ENCODE data around the gene TRIM52. TPM values are rescaled to one million over a fixed set of nuclear protein-coding genes. Genes with fewer than 3 reads are reported as not detected.
"Not testable (repeated sequence)": the region's sequence is repeated elsewhere in the genome, so short reads cannot be mapped to it uniquely, and the experiment has no call there.

Gene TRIM52
- total RNA-seq, 2 donors from 2014 or later = 5.3 to 5.9 TPM

DNA sequence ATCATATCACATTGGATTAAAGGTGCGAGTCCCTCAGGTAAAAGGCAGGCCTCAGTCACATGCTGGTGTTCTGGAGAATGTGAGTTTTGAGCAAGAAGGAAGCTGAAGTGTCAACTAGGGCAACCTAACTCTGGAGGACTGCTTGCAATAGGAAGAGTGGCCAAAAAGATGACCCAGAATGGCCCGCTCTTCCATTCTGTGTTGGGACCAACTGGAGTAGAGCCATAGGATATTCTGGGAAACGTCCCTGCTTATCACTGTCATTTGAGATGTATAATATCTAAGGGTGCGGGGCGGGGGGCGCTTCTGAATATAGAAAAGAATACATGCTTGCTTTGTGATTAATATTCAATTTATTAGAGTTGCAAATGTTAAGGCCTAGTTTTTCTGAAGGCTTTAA is 48.9 kb downstream of the TRIM52 start:
- TF ChIP-seq, protein P1, sequence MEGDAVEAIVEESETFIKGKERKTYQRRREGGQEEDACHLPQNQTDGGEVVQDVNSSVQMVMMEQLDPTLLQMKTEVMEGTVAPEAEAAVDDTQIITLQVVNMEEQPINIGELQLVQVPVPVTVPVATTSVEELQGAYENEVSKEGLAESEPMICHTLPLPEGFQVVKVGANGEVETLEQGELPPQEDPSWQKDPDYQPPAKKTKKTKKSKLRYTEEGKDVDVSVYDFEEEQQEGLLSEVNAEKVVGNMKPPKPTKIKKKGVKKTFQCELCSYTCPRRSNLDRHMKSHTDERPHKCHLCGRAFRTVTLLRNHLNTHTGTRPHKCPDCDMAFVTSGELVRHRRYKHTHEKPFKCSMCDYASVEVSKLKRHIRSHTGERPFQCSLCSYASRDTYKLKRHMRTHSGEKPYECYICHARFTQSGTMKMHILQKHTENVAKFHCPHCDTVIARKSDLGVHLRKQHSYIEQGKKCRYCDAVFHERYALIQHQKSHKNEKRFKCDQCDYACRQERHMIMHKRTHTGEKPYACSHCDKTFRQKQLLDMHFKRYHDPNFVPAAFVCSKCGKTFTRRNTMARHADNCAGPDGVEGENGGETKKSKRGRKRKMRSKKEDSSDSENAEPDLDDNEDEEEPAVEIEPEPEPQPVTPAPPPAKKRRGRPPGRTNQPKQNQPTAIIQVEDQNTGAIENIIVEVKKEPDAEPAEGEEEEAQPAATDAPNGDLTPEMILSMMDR (conservative IDR thresholded peaks at IDR 0.05) = no peak
- H3K27ac ChIP-seq (ENCODE audit: low read depth, low read length) = no peak overlapping the region
- H3K36me3 ChIP-seq (ENCODE audit: control insufficient read depth, insufficient read depth, low read length) = no peaks in the 10 kb centered on the region
- H3K4me3 Mint-ChIP-seq = no peak overlapping the region
- H3K27me3 ChIP-seq (ENCODE audit: control insufficient read depth, insufficient read depth, low read length, poor library complexity, severe bottlenecking) = peaks cover 28% of the 10 kb centered on the region
- no peaks in the 10 kb centered on the region for H3K9me3 ChIP-seq (ENCODE audit: control insufficient read depth, low read length)
- DNase-seq = no peak
- H3K27ac Mint-ChIP-seq = no peak overlapping the region
- no peaks in the 10 kb centered on the region for H3K36me3 Mint-ChIP-seq (ENCODE audit: low read depth)
- H3K4me1 ChIP-seq (ENCODE audit: control insufficient read depth, insufficient read depth, low read length) = no peaks in the 10 kb centered on the region
- no peaks in the 10 kb centered on the region for H3K9me3 Mint-ChIP-seq
- WGBS, 2 experiments (ENCODE audit: insufficient coverage in 1 of 2, insufficient read length in 1 of 2) = 92 to 94% methylated on average over 6 of the region's 6 CpGs
- H3K27me3 Mint-ChIP-seq (ENCODE audit: insufficient read depth) = peaks cover 31% of the 10 kb centered on the region
- H3K4me3 ChIP-seq (ENCODE audit: low read length) = no peak overlapping the region
- peaks cover 2% of the 10 kb centered on the region for H3K4me1 Mint-ChIP-seq
- no peak overlapping the region for H3K9ac ChIP-seq (ENCODE audit: extremely low read depth, low read length, poor library complexity, severe bottlenecking)

DNA sequence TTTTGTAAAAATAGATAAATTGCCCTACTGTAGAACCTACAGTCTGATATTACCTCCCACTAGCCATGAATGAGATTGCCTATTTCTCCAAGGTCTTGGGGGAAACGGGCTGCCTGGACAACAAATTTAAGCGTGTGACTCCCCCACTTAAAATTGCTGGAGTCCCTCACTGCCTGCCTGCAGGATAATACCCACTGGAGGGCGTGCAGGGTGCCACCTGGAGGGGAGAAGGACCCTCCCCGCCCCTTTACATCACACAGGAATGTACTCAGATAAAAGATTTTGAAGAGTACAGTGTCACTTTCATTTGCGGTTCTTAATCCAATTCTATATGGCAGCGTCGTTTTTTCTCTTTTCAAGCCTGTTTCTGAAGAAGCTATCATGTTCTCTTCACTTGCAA is 49.7 kb downstream of the TRIM52 start:
- no peaks in the 10 kb centered on the region for H3K36me3 Mint-ChIP-seq (ENCODE audit: low read depth)
- H3K27ac Mint-ChIP-seq = no peak overlapping the region
- no peaks in the 10 kb centered on the region for H3K4me1 ChIP-seq (ENCODE audit: control insufficient read depth, insufficient read depth, low read length)
- H3K27me3 Mint-ChIP-seq (ENCODE audit: insufficient read depth) = peaks cover 30% of the 10 kb centered on the region
- DNase-seq = peak; percentile 51
- H3K36me3 ChIP-seq (ENCODE audit: control insufficient read depth, insufficient read depth, low read length) = no peaks in the 10 kb centered on the region
- H3K9ac ChIP-seq (ENCODE audit: extremely low read depth, low read length, poor library complexity, severe bottlenecking) = no peak overlapping the region
- 46 to 55% methylated on average over 7 of the region's 7 CpGs for WGBS, 2 experiments (ENCODE audit: insufficient coverage in 1 of 2, insufficient read length in 1 of 2)
- peaks cover 2% of the 10 kb centered on the region for H3K4me1 Mint-ChIP-seq
- H3K4me3 Mint-ChIP-seq = no peak overlapping the region
- peaks cover 26% of the 10 kb centered on the region for H3K27me3 ChIP-seq (ENCODE audit: control insufficient read depth, insufficient read depth, low read length, poor library complexity, severe bottlenecking)
- H3K27ac ChIP-seq (ENCODE audit: low read depth, low read length) = no peak overlapping the region
- H3K9me3 ChIP-seq (ENCODE audit: control insufficient read depth, low read length) = no peaks in the 10 kb centered on the region
- TF ChIP-seq, protein P1 (conservative IDR thresholded peaks at IDR 0.05) = peak; percentile 55
- no peak overlapping the region for H3K4me3 ChIP-seq (ENCODE audit: low read length)
- H3K9me3 Mint-ChIP-seq = no peaks in the 10 kb centered on the region

- H3K9ac ChIP-seq (ENCODE audit: extremely low read depth, low read length, poor library complexity, severe bottlenecking); H3K9me3 ChIP-seq (ENCODE audit: control insufficient read depth, low read length); H3K36me3 ChIP-seq (ENCODE audit: control insufficient read depth, insufficient read depth, low read length); H3K36me3 Mint-ChIP-seq (ENCODE audit: low read depth); H3K4me3 Mint-ChIP-seq; H3K27ac ChIP-seq (ENCODE audit: low read depth, low read length); H3K4me3 ChIP-seq (ENCODE audit: low read length); DNase-seq; H3K9me3 Mint-ChIP-seq; H3K4me1 Mint-ChIP-seq; H3K4me1 ChIP-seq (ENCODE audit: control insufficient read depth, insufficient read depth, low read length); H3K27ac Mint-ChIP-seq: not testable (repeated sequence)
- peaks cover 27% of the 10 kb centered on the region for H3K27me3 ChIP-seq (ENCODE audit: control insufficient read depth, insufficient read depth, low read length, poor library complexity, severe bottlenecking)
- peaks cover 32% of the 10 kb centered on the region for H3K27me3 Mint-ChIP-seq (ENCODE audit: insufficient read depth)
- 80 to 82% methylated on average over 16 to 17 of the region's 17 CpGs for WGBS, 2 experiments (ENCODE audit: insufficient coverage in 1 of 2, insufficient read length in 1 of 2)
Observed at GRCh38 chr5:181210698-181211097, 50.2 kb downstream of the TRIM52 start.

DNA sequence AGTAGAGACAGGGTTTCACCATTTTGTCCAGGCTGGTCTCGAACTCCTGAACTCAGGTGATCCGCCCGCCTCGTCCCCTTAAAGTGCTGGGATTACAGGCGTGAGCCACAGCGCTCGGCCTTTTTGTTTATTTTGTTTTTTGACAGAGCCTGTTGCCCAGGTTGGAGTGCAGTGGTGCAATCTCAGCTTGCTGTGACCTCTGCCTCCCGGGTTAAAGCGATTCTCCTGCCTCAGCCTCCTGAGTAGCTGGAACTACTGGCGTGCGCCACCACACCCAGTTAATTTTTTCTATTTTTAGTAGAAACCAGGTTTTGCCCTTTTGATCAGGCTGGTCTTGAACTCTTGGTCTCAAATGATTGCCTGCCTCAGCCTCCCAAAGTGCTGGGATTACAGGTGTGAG is 50.8 kb downstream of the TRIM52 start:
- H3K36me3 ChIP-seq (ENCODE audit: control insufficient read depth, insufficient read depth, low read length); H3K4me3 Mint-ChIP-seq; H3K27ac ChIP-seq (ENCODE audit: low read depth, low read length); H3K4me3 ChIP-seq (ENCODE audit: low read length); H3K36me3 Mint-ChIP-seq (ENCODE audit: low read depth); H3K27ac Mint-ChIP-seq; H3K9ac ChIP-seq (ENCODE audit: extremely low read depth, low read length, poor library complexity, severe bottlenecking); DNase-seq; H3K4me1 ChIP-seq (ENCODE audit: control insufficient read depth, insufficient read depth, low read length); H3K9me3 ChIP-seq (ENCODE audit: control insufficient read depth, low read length); H3K9me3 Mint-ChIP-seq; H3K4me1 Mint-ChIP-seq: not testable (repeated sequence)
- H3K27me3 ChIP-seq (ENCODE audit: control insufficient read depth, insufficient read depth, low read length, poor library complexity, severe bottlenecking) = peaks cover 33% of the 10 kb centered on the region
- H3K27me3 Mint-ChIP-seq (ENCODE audit: insufficient read depth) = peaks cover 37% of the 10 kb centered on the region
- 80 to 85% methylated on average over 11 of the region's 11 CpGs for WGBS, 2 experiments (ENCODE audit: insufficient coverage in 1 of 2, insufficient read length in 1 of 2)

GRCh38 chr5:181209006-181209405 is 51.9 kb downstream of the TRIM52 start:
- H3K27me3 ChIP-seq (ENCODE audit: control insufficient read depth, insufficient read depth, low read length, poor library complexity, severe bottlenecking) = peaks cover 44% of the 10 kb centered on the region
- H3K36me3 Mint-ChIP-seq (ENCODE audit: low read depth); H3K4me1 ChIP-seq (ENCODE audit: control insufficient read depth, insufficient read depth, low read length); H3K9me3 ChIP-seq (ENCODE audit: control insufficient read depth, low read length); H3K27ac Mint-ChIP-seq; H3K36me3 ChIP-seq (ENCODE audit: control insufficient read depth, insufficient read depth, low read length); H3K9ac ChIP-seq (ENCODE audit: extremely low read depth, low read length, poor library complexity, severe bottlenecking); H3K4me3 ChIP-seq (ENCODE audit: low read length); H3K4me1 Mint-ChIP-seq; H3K27ac ChIP-seq (ENCODE audit: low read depth, low read length); DNase-seq; H3K4me3 Mint-ChIP-seq; H3K9me3 Mint-ChIP-seq: not testable (repeated sequence)
- 91 to 93% methylated on average over 21 to 24 of the region's 24 CpGs for WGBS, 2 experiments (ENCODE audit: insufficient coverage in 1 of 2, insufficient read length in 1 of 2)
- peaks cover 41% of the 10 kb centered on the region for H3K27me3 Mint-ChIP-seq (ENCODE audit: insufficient read depth)
